Body of pancreas (tissue), 4 donors: ENCODE measurements around the gene IQCC.

ENCODE experiments used
- CTCF ChIP-seq, 7 experiments: fragments of 450-650 bp in 4 of 7; fragments of 200-600 bp in 3 of 7; sonication (generic) in 3 of 7; IDR thresholded peaks; one replicate each; pipeline ENCODE4 v1.5.1; 2016 to 2019; ENCODE audit warnings: antibody characterized with exemption in 7 of 7
- POLR2A ChIP-seq, 3 donors: fragments of 450-650 bp; IDR thresholded peaks; one replicate each; pipeline ENCODE4 v1.6.1; 2016; ENCODE audit warnings: antibody characterized with exemption in 3 of 3, mild to moderate bottlenecking in 2 of 3

GRCh38 chr1:32170991-32171390, 34.5 kb upstream of the IQCC start:
- TF ChIP-seq POLR2A (IDR thresholded peaks at IDR 0.05) (no peak), CTCF (IDR thresholded peaks at IDR 0.05) (no peak)
